ENCODE results near the gene LBHD1.
A peak's percentile ranks its signal among the peaks of the same experiment; 100 is the strongest.
"Not testable (repeated sequence)": the region's sequence is repeated elsewhere in the genome, so short reads cannot be mapped to it uniquely, and the experiment has no call there.

LBHD1 gene

DNA sequence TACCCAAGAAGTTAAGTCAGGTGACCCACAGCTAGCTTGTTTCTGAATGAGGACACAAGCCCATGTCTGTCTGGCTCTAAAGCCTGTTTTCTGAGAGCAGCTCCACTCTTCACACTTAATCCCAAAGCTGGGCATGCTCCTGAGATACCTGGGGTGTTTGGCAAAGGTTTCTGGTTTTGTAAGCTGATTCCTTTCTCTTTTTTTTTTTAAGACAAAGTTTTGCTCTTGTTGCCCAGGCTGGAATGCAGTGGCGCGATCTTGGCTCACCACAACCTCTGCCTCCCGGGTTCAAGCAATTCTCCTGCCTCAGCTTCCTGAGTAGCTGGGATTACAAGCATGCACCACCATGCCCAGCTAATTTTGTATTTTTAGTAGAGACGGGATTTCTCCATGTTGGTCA lies 21.6 kb upstream of the LBHD1 start:
- not testable (repeated sequence) for DNase-seq (ENCODE audit: low read depth)

GRCh38 chr11:62689421-62690183 lies 17.5 kb upstream of the LBHD1 start, which contains the start of gene LRRN4CL:
LRRN4CL (minus strand) TSS chr11:62689530; CDS start chr11:62688508, 1,022 bp downstream.
- DNase-seq (ENCODE audit: low read depth), result no peak

- no peak for DNase-seq (ENCODE audit: low read depth)
Observed at GRCh38 chr11:62688491-62688890, 16.4 kb upstream of the LBHD1 start.

- DNase-seq (ENCODE audit: low read depth), result no peak
Observed at GRCh38 chr11:62687508-62688396, 15.7 kb upstream of the LBHD1 start.

GRCh38 chr11:62682518-62682917 lies 10.5 kb upstream of the LBHD1 start:
- no peak for DNase-seq (ENCODE audit: low read depth)

- DNase-seq (ENCODE audit: low read depth), result no peak
Observed at GRCh38 chr11:62680825-62681240, 8.8 kb upstream of the LBHD1 start.

GRCh38 chr11:62678770-62679696 lies 7.0 kb upstream of the LBHD1 start, which contains the start of gene UBXN1:
UBXN1 (minus strand) TSS chr11:62679073; CDS start chr11:62678923, 150 bp downstream.
- peak; percentile 53 for DNase-seq (ENCODE audit: low read depth)

GRCh38 chr11:62678433-62678769 lies 6.3 kb upstream of the LBHD1 start:
- DNase-seq (ENCODE audit: low read depth), result no peak

- DNase-seq (ENCODE audit: low read depth), result no peak
Observed at GRCh38 chr11:62677714-62678113, 5.6 kb upstream of the LBHD1 start.

GRCh38 chr11:62677156-62677555 lies 5.1 kb upstream of the LBHD1 start:
- no peak for DNase-seq (ENCODE audit: low read depth)

DNA sequence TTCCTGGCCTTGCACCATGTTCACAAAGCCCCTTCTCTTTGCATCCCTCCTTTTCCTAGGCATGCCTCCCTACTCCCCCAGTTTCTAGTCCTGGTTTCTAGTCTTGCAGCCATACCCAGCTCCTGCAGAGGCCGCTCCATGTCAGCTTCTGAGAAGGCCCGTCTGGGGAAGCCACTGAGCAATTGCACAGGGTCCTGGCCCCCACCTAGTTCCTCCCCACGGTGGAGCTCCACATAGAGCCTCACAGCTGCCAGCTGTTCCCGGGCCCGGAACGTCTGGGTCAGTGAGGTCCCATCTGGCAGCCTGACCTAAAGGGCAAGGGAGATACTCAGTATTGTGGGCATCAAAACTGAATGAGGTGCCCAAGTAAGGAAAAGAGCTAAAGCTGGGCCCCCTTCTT lies 4.6 kb upstream of the LBHD1 start:
- no peak for DNase-seq (ENCODE audit: low read depth)

GRCh38 chr11:62675415-62675814 lies 3.3 kb upstream of the LBHD1 start:
- not testable (repeated sequence) for DNase-seq (ENCODE audit: low read depth)

- no peak for DNase-seq (ENCODE audit: low read depth)
Observed at GRCh38 chr11:62673196-62673525, 1.1 kb upstream of the LBHD1 start.

DNA sequence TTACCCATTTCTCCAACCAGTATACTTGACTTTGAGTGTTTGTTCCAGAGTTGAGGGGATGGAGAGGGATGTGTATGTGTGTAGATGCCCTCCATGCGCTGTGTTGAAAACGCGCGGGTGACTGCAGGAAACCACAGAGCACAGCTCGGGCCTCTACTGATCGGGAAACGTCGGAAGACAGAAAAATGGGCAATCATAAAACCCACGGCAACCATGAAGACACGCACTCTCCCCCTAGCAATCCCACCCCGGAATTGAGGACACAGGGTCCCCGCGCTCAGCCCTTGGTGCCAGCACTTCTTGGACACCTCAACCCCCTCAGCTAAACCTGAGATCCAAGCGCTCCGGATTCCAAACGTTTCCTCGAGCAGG lies 845 bp downstream of the LBHD1 start:
- DNase-seq (ENCODE audit: low read depth), result no peak

GRCh38 chr11:62669420-62670161 lies 2.5 kb downstream of the LBHD1 start:
- no peak for DNase-seq (ENCODE audit: low read depth)

DNA sequence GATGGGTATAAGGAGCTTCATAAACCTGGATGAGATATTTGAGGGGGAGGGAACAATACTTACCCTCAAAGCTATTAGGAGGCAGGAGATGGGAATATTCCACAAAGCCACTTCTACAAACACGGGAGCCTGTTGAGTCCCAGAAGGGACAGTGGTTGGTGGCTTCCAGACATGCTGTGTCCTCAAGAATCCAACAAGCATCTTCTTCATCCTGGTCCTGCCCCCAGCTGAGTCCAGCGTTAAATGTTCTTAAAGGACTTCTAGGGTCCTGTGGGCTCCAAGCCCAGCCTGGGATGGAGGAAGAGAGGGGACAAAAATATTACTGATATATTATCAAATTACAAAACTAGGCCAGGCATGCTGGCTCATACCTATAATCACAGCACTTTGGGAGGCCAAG lies 4.6 kb downstream of the LBHD1 start:
- no peak for DNase-seq (ENCODE audit: low read depth)

- no peak for DNase-seq (ENCODE audit: low read depth)
Observed at GRCh38 chr11:62666259-62666926, 5.7 kb downstream of the LBHD1 start.

GRCh38 chr11:62665599-62666258 lies 6.3 kb downstream of the LBHD1 start:
- peak; percentile 40 for DNase-seq (ENCODE audit: low read depth)

GRCh38 chr11:62665075-62665598 lies 6.9 kb downstream of the LBHD1 start, which contains the start of the genes C11orf98 and CSKMT:
C11orf98 (minus strand) TSS chr11:62665210; CDS start chr11:62665169, 41 bp downstream.
CSKMT (plus strand) TSS chr11:62665312; CDS start chr11:62665880, 568 bp downstream.
- peak; percentile 95 for DNase-seq (ENCODE audit: low read depth)
